Right hindlimb (tissue), 1 donor: Measurements from ENCODE around the gene CCDC185.

ENCODE experiments used
- DNase-seq: peaks from one replicate; pipeline ENCODE4 v3.0.0-alpha.2; 2018

Gene CCDC185

GRCh38 chr1:223444411-223444810 is 51.2 kb downstream of the CCDC185 start:
- DNase-seq: no peak
